GM12865 (cell line): ENCODE data around the gene NKD1.

ENCODE experiments used
- DNase-seq: peaks from one replicate; pipeline ENCODE4 v3.0.0; 2010; ENCODE audit warnings: low read depth
- H3K4me3 ChIP-seq: 2 replicates; pipeline ENCODE4 v1.5.1; 2011; ENCODE audit warnings: mild to moderate bottlenecking, low read depth, low read length, control low read depth
- CTCF ChIP-seq: IDR thresholded peaks from 2 replicates; pipeline ENCODE4 v1.5.1; 2011; ENCODE audit warnings: low read length, control low read depth, low read depth, inconsistent platforms; ENCODE audit not compliant: insufficient read depth; ENCODE audit errors: missing control alignments

The NKD1 gene

GRCh38 chr16:50688083-50688482, 139.9 kb downstream of the NKD1 start:
- TF ChIP-seq CTCF: no peak
- no peak overlapping the region for H3K4me3 ChIP-seq
- DNase-seq: no peak

- DNase-seq: no peak
- no peak for TF ChIP-seq CTCF
Measured at GRCh38 chr16:50688867-50689266, 140.7 kb downstream of the NKD1 start.

GRCh38 chr16:50690177-50690576, 142.0 kb downstream of the NKD1 start:
- DNase-seq: peak; percentile 18
- no peak for TF ChIP-seq CTCF
- H3K4me3 ChIP-seq: no peak overlapping the region

More at GRCh38 chr16:50688867-50689266, 140.7 kb downstream of the NKD1 start:
- no peak overlapping the region for H3K4me3 ChIP-seq

- no peak for DNase-seq
- TF ChIP-seq CTCF: no peak
- no peak overlapping the region for H3K4me3 ChIP-seq
Measured at GRCh38 chr16:50692644-50692998, 144.4 kb downstream of the NKD1 start.

GRCh38 chr16:50692999-50693781, 145.0 kb downstream of the NKD1 start, which contains the start of gene NOD2:
TSS of gene NOD2 (plus strand) at chr16:50693606. CDS start at chr16:50699496, 5,890 bp downstream.
- peak within 1 kb of the TSS; percentile 60 for H3K4me3 ChIP-seq
- DNase-seq: peak; percentile 32
- no peak for TF ChIP-seq CTCF

DNA sequence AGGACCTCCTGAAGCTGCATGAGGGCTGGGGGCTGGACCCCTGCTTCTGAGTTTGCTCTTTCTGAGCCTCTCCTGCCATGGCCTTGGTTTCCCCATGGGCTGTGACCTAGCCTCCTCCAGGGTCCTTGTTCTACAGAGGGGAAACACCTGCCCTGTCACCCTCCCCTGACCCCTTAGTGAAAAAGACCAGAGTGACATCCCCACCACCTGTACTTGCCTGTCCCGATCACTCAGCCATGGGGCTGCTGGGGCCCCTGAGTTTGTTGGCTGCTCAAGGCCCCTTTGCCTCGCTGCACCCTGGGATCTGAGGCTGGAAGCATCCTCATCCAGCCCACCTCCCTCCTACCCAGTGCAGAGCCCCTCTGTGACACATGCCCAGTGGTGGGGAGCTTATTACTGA, 146.0 kb downstream of the NKD1 start:
- no peak for TF ChIP-seq CTCF
- H3K4me3 ChIP-seq: peak overlapping the region; percentile 60

More for the DNA sequence above, 146.0 kb downstream of the NKD1 start:
- peak; percentile 43 for DNase-seq
